ENCODE data around the gene PAPPA. TPM values are rescaled to one million over a fixed set of nuclear protein-coding genes. Genes with fewer than 3 reads are reported as not detected.

PAPPA gene
- total RNA-seq, 2 donors from 2014 or later = 0.09 TPM

DNA sequence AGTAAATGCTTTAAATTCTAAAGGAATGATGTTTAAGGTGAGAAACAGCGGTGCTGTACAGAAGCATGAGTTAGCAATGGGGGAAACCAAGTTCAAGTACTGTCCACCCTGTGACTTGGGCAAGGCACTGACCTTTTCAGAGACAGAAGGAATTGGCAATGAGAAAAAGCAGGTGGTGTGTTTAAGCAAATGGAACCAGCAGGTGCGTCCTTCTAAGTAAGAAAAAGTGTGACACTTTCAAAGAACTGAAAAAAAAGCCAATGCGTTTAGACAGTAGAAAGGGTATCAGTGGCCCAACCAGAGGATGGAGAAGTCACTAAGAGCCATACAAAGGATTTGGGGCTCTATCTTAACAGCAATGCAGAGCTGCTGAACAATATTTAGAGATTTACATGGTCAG lies 250.6 kb downstream of the PAPPA start:
- Histone ChIP-seq H3K27ac (ENCODE audit: low read depth, low read length) (no peak overlapping the region), H3K9ac (ENCODE audit: extremely low read depth, low read length, poor library complexity, severe bottlenecking) (no peak overlapping the region), H3K4me1 (ENCODE audit: control insufficient read depth, insufficient read depth, low read length) (no peaks in the 10 kb centered on the region), H3K9me3 (ENCODE audit: control insufficient read depth, low read length) (no peaks in the 10 kb centered on the region), H3K27me3 (ENCODE audit: control insufficient read depth, insufficient read depth, low read length, poor library complexity, severe bottlenecking) (peaks cover 48% of the 10 kb centered on the region), H3K36me3 (ENCODE audit: control insufficient read depth, insufficient read depth, low read length) (no peaks in the 10 kb centered on the region), H3K4me3 (ENCODE audit: low read length) (no peak overlapping the region)
- no peak overlapping the region for H3K4me3 Mint-ChIP-seq
- H3K36me3 Mint-ChIP-seq (ENCODE audit: low read depth) = no peaks in the 10 kb centered on the region
- H3K4me1 Mint-ChIP-seq = no peaks in the 10 kb centered on the region
- TF ChIP-seq, protein P1, sequence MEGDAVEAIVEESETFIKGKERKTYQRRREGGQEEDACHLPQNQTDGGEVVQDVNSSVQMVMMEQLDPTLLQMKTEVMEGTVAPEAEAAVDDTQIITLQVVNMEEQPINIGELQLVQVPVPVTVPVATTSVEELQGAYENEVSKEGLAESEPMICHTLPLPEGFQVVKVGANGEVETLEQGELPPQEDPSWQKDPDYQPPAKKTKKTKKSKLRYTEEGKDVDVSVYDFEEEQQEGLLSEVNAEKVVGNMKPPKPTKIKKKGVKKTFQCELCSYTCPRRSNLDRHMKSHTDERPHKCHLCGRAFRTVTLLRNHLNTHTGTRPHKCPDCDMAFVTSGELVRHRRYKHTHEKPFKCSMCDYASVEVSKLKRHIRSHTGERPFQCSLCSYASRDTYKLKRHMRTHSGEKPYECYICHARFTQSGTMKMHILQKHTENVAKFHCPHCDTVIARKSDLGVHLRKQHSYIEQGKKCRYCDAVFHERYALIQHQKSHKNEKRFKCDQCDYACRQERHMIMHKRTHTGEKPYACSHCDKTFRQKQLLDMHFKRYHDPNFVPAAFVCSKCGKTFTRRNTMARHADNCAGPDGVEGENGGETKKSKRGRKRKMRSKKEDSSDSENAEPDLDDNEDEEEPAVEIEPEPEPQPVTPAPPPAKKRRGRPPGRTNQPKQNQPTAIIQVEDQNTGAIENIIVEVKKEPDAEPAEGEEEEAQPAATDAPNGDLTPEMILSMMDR (conservative IDR thresholded peaks at IDR 0.05) = no peak
- peaks cover 33% of the 10 kb centered on the region for H3K27me3 Mint-ChIP-seq (ENCODE audit: insufficient read depth)
- no peak overlapping the region for H3K27ac Mint-ChIP-seq
- H3K9me3 Mint-ChIP-seq = no peaks in the 10 kb centered on the region
- WGBS, 2 experiments (ENCODE audit: insufficient coverage in 1 of 2, insufficient read length in 1 of 2) = 92 to 100% methylated on average over 3 of the region's 3 CpGs
- DNase-seq = no peak

DNA sequence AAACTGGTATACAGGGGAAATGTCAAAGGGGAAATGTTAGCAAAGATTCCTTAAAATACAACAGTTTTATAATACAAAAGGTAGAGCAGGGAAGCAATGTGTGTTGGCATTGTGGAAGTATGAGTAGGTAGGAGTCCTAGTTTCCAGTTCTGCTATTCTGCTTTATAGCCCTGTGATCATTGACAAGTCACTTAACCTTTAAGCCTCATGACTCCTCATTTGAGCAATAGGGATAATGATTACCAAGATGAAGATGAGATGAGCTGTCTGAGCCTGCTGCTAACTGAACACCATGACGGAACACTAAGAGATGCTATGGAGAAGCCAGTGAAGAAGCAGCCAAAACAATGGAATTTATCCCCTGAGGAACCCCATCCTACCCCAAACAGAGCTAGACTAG lies 251.7 kb downstream of the PAPPA start:
- no peaks in the 10 kb centered on the region for H3K4me1 Mint-ChIP-seq
- no peaks in the 10 kb centered on the region for H3K4me1 ChIP-seq (ENCODE audit: control insufficient read depth, insufficient read depth, low read length)
- no peaks in the 10 kb centered on the region for H3K9me3 ChIP-seq (ENCODE audit: control insufficient read depth, low read length)
- H3K36me3 ChIP-seq (ENCODE audit: control insufficient read depth, insufficient read depth, low read length) = no peaks in the 10 kb centered on the region
- H3K9me3 Mint-ChIP-seq = no peaks in the 10 kb centered on the region
- H3K27ac ChIP-seq (ENCODE audit: low read depth, low read length) = no peak overlapping the region
- WGBS, 2 experiments (ENCODE audit: insufficient coverage in 1 of 2, insufficient read length in 1 of 2) = 93 to 100% methylated on average over 1 of the region's 1 CpG
- H3K27me3 Mint-ChIP-seq (ENCODE audit: insufficient read depth) = peaks cover 42% of the 10 kb centered on the region
- TF ChIP-seq, protein P1 (conservative IDR thresholded peaks at IDR 0.05) = no peak
- H3K4me3 Mint-ChIP-seq = no peak overlapping the region
- H3K4me3 ChIP-seq (ENCODE audit: low read length) = no peak overlapping the region
- H3K27ac Mint-ChIP-seq = no peak overlapping the region
- H3K27me3 ChIP-seq (ENCODE audit: control insufficient read depth, insufficient read depth, low read length, poor library complexity, severe bottlenecking) = peaks cover 59% of the 10 kb centered on the region
- no peak overlapping the region for H3K9ac ChIP-seq (ENCODE audit: extremely low read depth, low read length, poor library complexity, severe bottlenecking)
- H3K36me3 Mint-ChIP-seq (ENCODE audit: low read depth) = no peaks in the 10 kb centered on the region
- DNase-seq = no peak

DNA sequence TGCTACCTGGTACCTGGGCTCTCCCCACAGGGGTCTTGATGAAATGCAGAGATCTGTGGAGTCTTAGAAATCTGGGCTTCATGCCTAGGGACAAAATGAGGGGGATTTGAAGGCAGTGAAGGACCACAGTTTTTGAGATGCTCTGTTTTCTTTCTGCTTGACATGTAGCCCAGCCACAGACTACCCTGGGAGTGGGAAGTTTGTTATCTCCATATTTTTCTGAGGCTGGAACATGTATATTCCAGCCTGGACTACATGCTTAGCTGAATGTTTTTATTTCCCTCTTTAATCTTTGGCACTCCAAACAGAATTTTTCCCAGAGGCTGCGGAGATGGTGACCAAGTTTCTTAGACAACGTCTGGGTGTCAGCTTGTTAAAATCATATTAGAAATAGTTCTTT lies 252.9 kb downstream of the PAPPA start:
- 96% methylated on average over 2 of the region's 2 CpGs; no CpG with 5 or more reads in 1 of the 2 experiments for WGBS, 2 experiments (ENCODE audit: insufficient coverage in 1 of 2, insufficient read length in 1 of 2)
- Histone ChIP-seq H3K9me3 (ENCODE audit: control insufficient read depth, low read length) (no peaks in the 10 kb centered on the region), H3K27ac (ENCODE audit: low read depth, low read length) (no peak overlapping the region), H3K4me3 (ENCODE audit: low read length) (no peak overlapping the region), H3K27me3 (ENCODE audit: control insufficient read depth, insufficient read depth, low read length, poor library complexity, severe bottlenecking) (peaks cover 70% of the 10 kb centered on the region), H3K9ac (ENCODE audit: extremely low read depth, low read length, poor library complexity, severe bottlenecking) (no peak overlapping the region), H3K4me1 (ENCODE audit: control insufficient read depth, insufficient read depth, low read length) (no peaks in the 10 kb centered on the region), H3K36me3 (ENCODE audit: control insufficient read depth, insufficient read depth, low read length) (no peaks in the 10 kb centered on the region)
- no peaks in the 10 kb centered on the region for H3K36me3 Mint-ChIP-seq (ENCODE audit: low read depth)
- no peak for DNase-seq
- H3K27ac Mint-ChIP-seq = no peak overlapping the region
- H3K4me3 Mint-ChIP-seq = no peak overlapping the region
- H3K9me3 Mint-ChIP-seq = no peaks in the 10 kb centered on the region
- TF ChIP-seq, protein P1 (conservative IDR thresholded peaks at IDR 0.05) = no peak
- H3K27me3 Mint-ChIP-seq (ENCODE audit: insufficient read depth) = peaks cover 51% of the 10 kb centered on the region
- H3K4me1 Mint-ChIP-seq = no peaks in the 10 kb centered on the region
